ENCODE results near the gene PITHD1.

GRCh38 chr1:23788695-23789094 is 10.5 kb downstream of the PITHD1 start:
- TF ChIP-seq CTCF (IDR thresholded peaks at IDR 0.05) (no peak), RAD21 (conservative IDR thresholded peaks at IDR 0.05 in 1 of 2, IDR thresholded peaks at IDR 0.05 in 1 of 2) (no peak)
